ENCODE measurements around the gene DMXL1.
A peak's percentile ranks its signal among the peaks of the same experiment; 100 is the strongest.
"Not testable (repeated sequence)": the region's sequence is repeated elsewhere in the genome, so short reads cannot be mapped to it uniquely, and the experiment has no call there.

DMXL1 gene

GRCh38 chr5:119074419-119074818 is 3.5 kb downstream of the DMXL1 start:
- no peak for DNase-seq
- peaks cover 18% of the 10 kb centered on the region for H3K36me3 Mint-ChIP-seq (ENCODE audit: insufficient read depth)
- H3K9me3 Mint-ChIP-seq, result no peaks in the 10 kb centered on the region
- H3K27me3 Mint-ChIP-seq, result no peaks in the 10 kb centered on the region
- no peak for ATAC-seq (replicated peaks)
- peaks cover 31 to 36% of the 10 kb centered on the region in 2 donors for H3K4me1 Mint-ChIP-seq (ENCODE audit: low read depth in 2 of 2)
- peak overlapping the region in 1 of 2 donors; percentile 5 for H3K27ac Mint-ChIP-seq
- peak overlapping the region; percentile 7 to 23 for H3K4me3 Mint-ChIP-seq

- Mint-ChIP-seq H3K4me1 (ENCODE audit: low read depth in 2 of 2) (peaks cover 31 to 42% of the 10 kb centered on the region in 2 donors), H3K36me3 (ENCODE audit: insufficient read depth) (peaks cover 18% of the 10 kb centered on the region)
- not testable (repeated sequence) for H3K9me3 Mint-ChIP-seq; ATAC-seq (replicated peaks); H3K27ac Mint-ChIP-seq; H3K27me3 Mint-ChIP-seq; H3K4me3 Mint-ChIP-seq; DNase-seq
Observed at GRCh38 chr5:119075269-119075668, 4.4 kb downstream of the DMXL1 start.

- Mint-ChIP-seq H3K36me3 (ENCODE audit: insufficient read depth) (peaks cover 12% of the 10 kb centered on the region), H3K9me3 (no peaks in the 10 kb centered on the region), H3K27ac (no peak overlapping the region), H3K4me3 (peak overlapping the region in 1 of 2 donors; percentile 34), H3K4me1 (ENCODE audit: low read depth in 2 of 2) (peaks cover 29 to 47% of the 10 kb centered on the region in 2 donors), H3K27me3 (no peaks in the 10 kb centered on the region)
- ATAC-seq (replicated peaks) (no peak), DNase-seq (no peak)
Observed at GRCh38 chr5:119076080-119076479, 5.2 kb downstream of the DMXL1 start.

- no peak for DNase-seq
- H3K9me3 Mint-ChIP-seq, result no peaks in the 10 kb centered on the region
- H3K27me3 Mint-ChIP-seq, result no peaks in the 10 kb centered on the region
- no peak overlapping the region for H3K4me3 Mint-ChIP-seq
- H3K36me3 Mint-ChIP-seq (ENCODE audit: insufficient read depth), result no peaks in the 10 kb centered on the region
- peaks cover 27 to 45% of the 10 kb centered on the region in 2 donors for H3K4me1 Mint-ChIP-seq (ENCODE audit: low read depth in 2 of 2)
- no peak overlapping the region for H3K27ac Mint-ChIP-seq
- ATAC-seq (replicated peaks), result no peak
Observed at GRCh38 chr5:119077444-119077843, 6.6 kb downstream of the DMXL1 start.

GRCh38 chr5:119078071-119078846 is 7.4 kb downstream of the DMXL1 start:
- Mint-ChIP-seq H3K4me3 (no peak overlapping the region), H3K9me3 (no peaks in the 10 kb centered on the region), H3K4me1 (ENCODE audit: low read depth in 2 of 2) (peaks cover 24 to 42% of the 10 kb centered on the region in 2 donors), H3K36me3 (ENCODE audit: insufficient read depth) (no peaks in the 10 kb centered on the region), H3K27ac (no peak overlapping the region), H3K27me3 (no peaks in the 10 kb centered on the region)
- ATAC-seq (replicated peaks) (no peak), DNase-seq (no peak)

GRCh38 chr5:119078861-119079260 is 8.0 kb downstream of the DMXL1 start:
- H3K4me1 Mint-ChIP-seq (ENCODE audit: low read depth in 2 of 2), result peaks cover 21 to 39% of the 10 kb centered on the region in 2 donors
- ATAC-seq (replicated peaks), result no peak
- H3K27me3 Mint-ChIP-seq, result no peaks in the 10 kb centered on the region
- no peaks in the 10 kb centered on the region for H3K9me3 Mint-ChIP-seq
- DNase-seq, result no peak
- no peak overlapping the region for H3K27ac Mint-ChIP-seq
- no peak overlapping the region for H3K4me3 Mint-ChIP-seq
- peaks cover 3% of the 10 kb centered on the region for H3K36me3 Mint-ChIP-seq (ENCODE audit: insufficient read depth)

GRCh38 chr5:119079318-119079921 is 8.5 kb downstream of the DMXL1 start:
- H3K27me3 Mint-ChIP-seq, result no peaks in the 10 kb centered on the region
- DNase-seq (no peak), ATAC-seq (replicated peaks) (peak; percentile 45)
- peak overlapping the region in 1 of 2 donors; percentile 66 for H3K27ac Mint-ChIP-seq
- no peak overlapping the region for H3K4me3 Mint-ChIP-seq
- no peaks in the 10 kb centered on the region for H3K9me3 Mint-ChIP-seq
- H3K36me3 Mint-ChIP-seq (ENCODE audit: insufficient read depth), result peaks cover 6% of the 10 kb centered on the region
- peaks cover 16 to 33% of the 10 kb centered on the region in 2 donors for H3K4me1 Mint-ChIP-seq (ENCODE audit: low read depth in 2 of 2)

- H3K27me3 Mint-ChIP-seq, result no peaks in the 10 kb centered on the region
- peaks cover 6% of the 10 kb centered on the region for H3K36me3 Mint-ChIP-seq (ENCODE audit: insufficient read depth)
- H3K4me3 Mint-ChIP-seq, result no peak overlapping the region
- ATAC-seq (replicated peaks) (no peak), DNase-seq (no peak)
- H3K4me1 Mint-ChIP-seq (ENCODE audit: low read depth in 2 of 2), result peaks cover 12 to 27% of the 10 kb centered on the region in 2 donors
- H3K27ac Mint-ChIP-seq, result peak overlapping the region in 1 of 2 donors; percentile 84
- H3K9me3 Mint-ChIP-seq, result no peaks in the 10 kb centered on the region
Observed at GRCh38 chr5:119080936-119081335, 10.0 kb downstream of the DMXL1 start.

GRCh38 chr5:119082691-119083090 is 11.8 kb downstream of the DMXL1 start:
- Mint-ChIP-seq H3K36me3 (ENCODE audit: insufficient read depth) (peaks cover 6% of the 10 kb centered on the region), H3K4me1 (ENCODE audit: low read depth in 2 of 2) (peaks cover 15 to 36% of the 10 kb centered on the region in 2 donors), H3K4me3 (no peak overlapping the region), H3K27me3 (no peaks in the 10 kb centered on the region), H3K27ac (no peak overlapping the region), H3K9me3 (no peaks in the 10 kb centered on the region)
- no peak for DNase-seq
- ATAC-seq (replicated peaks), result no peak

- Mint-ChIP-seq H3K4me3 (no peak overlapping the region), H3K27me3 (no peaks in the 10 kb centered on the region), H3K4me1 (ENCODE audit: low read depth in 2 of 2) (peaks cover 16 to 44% of the 10 kb centered on the region in 2 donors), H3K9me3 (no peaks in the 10 kb centered on the region), H3K27ac (no peak overlapping the region), H3K36me3 (ENCODE audit: insufficient read depth) (peaks cover 6% of the 10 kb centered on the region)
- ATAC-seq (replicated peaks) (no peak), DNase-seq (no peak)
Observed at GRCh38 chr5:119083679-119084078, 12.8 kb downstream of the DMXL1 start.

GRCh38 chr5:119088438-119088837 is 17.6 kb downstream of the DMXL1 start:
- H3K9me3 Mint-ChIP-seq, result no peaks in the 10 kb centered on the region
- no peaks in the 10 kb centered on the region for H3K27me3 Mint-ChIP-seq
- ATAC-seq (replicated peaks), result no peak
- no peak for DNase-seq
- peak overlapping the region in 1 of 2 donors; percentile 22 for H3K27ac Mint-ChIP-seq
- peaks cover 8% of the 10 kb centered on the region for H3K36me3 Mint-ChIP-seq (ENCODE audit: insufficient read depth)
- no peak overlapping the region for H3K4me3 Mint-ChIP-seq
- peaks cover 11 to 40% of the 10 kb centered on the region in 2 donors for H3K4me1 Mint-ChIP-seq (ENCODE audit: low read depth in 2 of 2)

- ATAC-seq (replicated peaks) (no peak), DNase-seq (no peak)
- H3K4me3 Mint-ChIP-seq, result no peak overlapping the region
- H3K9me3 Mint-ChIP-seq, result no peaks in the 10 kb centered on the region
- no peak overlapping the region for H3K27ac Mint-ChIP-seq
- no peaks in the 10 kb centered on the region for H3K27me3 Mint-ChIP-seq
- H3K36me3 Mint-ChIP-seq (ENCODE audit: insufficient read depth), result peaks cover 16% of the 10 kb centered on the region
- peaks cover 7 to 49% of the 10 kb centered on the region in 2 donors for H3K4me1 Mint-ChIP-seq (ENCODE audit: low read depth in 2 of 2)
Observed at GRCh38 chr5:119095611-119096010, 24.7 kb downstream of the DMXL1 start.

- Mint-ChIP-seq H3K27me3 (no peaks in the 10 kb centered on the region), H3K4me3 (no peak overlapping the region), H3K9me3 (no peaks in the 10 kb centered on the region), H3K27ac (no peak overlapping the region), H3K36me3 (ENCODE audit: insufficient read depth) (peaks cover 19% of the 10 kb centered on the region), H3K4me1 (ENCODE audit: low read depth in 2 of 2) (peaks cover 2 to 8% of the 10 kb centered on the region in 2 donors)
- ATAC-seq (replicated peaks) (no peak), DNase-seq (no peak)
Observed at GRCh38 chr5:119105971-119106370, 35.1 kb downstream of the DMXL1 start.

GRCh38 chr5:119112151-119112550 is 41.3 kb downstream of the DMXL1 start:
- Mint-ChIP-seq H3K36me3 (ENCODE audit: insufficient read depth) (peaks cover 34% of the 10 kb centered on the region), H3K9me3 (no peaks in the 10 kb centered on the region), H3K4me1 (ENCODE audit: low read depth in 2 of 2) (peaks cover 0 to 2% of the 10 kb centered on the region in 2 donors), H3K4me3 (no peak overlapping the region), H3K27ac (peak overlapping the region in 1 of 2 donors; percentile 31), H3K27me3 (no peaks in the 10 kb centered on the region)
- no peak for ATAC-seq (replicated peaks)
- no peak for DNase-seq

Data from effector memory CD8-positive, alpha-beta T cell (primary cell).